ENCODE results near the gene DCUN1D3.
A peak's percentile ranks its signal among the peaks of the same experiment; 100 is the strongest.

The DCUN1D3 gene

DNA sequence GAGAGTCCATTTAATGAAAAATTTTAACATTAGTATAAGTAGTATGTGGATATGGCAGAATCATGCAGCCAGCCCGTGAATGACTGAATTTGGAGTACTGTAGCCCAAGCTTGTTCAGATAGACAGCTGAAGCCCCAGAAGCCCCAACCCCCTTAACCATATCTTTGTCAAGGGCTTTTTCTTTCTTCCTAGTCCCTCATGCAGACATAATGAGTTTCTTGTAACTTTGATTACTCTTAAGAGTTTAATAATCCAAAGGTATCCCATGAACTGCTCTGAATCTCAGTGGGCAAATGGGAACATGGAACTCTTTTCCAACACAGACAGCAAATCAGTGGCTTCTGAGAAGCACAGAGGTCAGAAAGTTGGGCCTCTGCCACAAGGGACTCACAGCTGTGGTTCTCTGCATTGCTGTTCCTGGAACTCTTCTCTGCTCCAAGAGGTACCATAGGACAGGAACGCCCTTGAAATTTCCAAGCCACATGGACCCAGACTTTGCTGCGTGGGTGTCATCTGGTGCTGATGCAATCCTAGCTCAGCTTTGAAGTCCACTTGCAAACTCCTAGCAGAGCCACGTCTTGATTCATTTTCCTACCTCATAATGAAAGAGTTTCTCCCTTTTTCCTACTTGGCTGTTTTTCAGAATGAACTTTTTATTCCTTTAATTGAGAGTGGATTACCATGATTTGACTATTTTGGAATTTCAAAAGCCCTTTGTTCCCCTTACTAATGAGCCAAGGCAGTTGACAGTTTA lies 18.5 kb upstream of the DCUN1D3 start:
- no peak for DNase-seq (ENCODE audit: low spot score)

GRCh38 chr16:20916942-20917341 lies 16.8 kb upstream of the DCUN1D3 start:
- no peak for DNase-seq (ENCODE audit: low spot score)

DNA sequence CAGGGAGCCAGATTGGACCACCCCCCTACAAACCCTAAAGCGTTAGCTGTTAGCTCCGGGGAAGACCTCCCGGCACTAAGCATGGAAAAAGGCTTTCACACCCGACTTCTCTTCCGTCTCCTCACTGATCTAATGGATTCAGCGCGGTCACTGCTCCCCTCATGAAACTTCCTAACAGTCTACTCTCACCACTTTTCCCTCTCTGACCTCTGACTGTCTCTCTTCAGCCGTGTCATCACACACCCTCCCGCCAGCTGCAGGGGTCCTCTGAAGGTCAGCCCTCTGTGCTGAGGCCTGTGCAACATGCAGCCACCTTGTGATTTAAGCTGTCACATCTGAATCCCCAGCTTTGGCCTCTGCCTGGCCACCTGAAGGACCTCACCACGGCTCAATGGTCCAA lies 16.1 kb upstream of the DCUN1D3 start:
- no peak for DNase-seq (ENCODE audit: low spot score)

DNA sequence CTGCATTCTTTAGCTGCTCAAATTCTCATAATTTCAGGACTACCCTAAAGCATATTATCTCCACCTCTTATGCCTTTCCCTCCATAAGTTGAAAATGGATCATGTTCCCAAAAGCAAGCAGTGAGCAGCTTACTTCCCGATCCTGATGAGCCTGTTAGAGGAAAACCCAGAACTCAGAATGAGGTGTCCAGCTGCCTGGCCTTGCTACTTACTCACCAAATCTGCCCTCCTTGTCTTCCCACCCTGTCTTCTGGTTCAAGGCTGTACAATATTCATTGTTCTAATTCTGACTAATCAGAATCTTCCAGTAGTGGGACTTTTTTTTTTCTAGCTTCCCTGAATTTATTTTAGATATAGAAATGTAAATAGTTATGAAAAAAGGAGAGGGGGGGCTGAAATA lies 11.2 kb upstream of the DCUN1D3 start:
- DNase-seq (ENCODE audit: low spot score), result no peak

- DNase-seq (ENCODE audit: low spot score), result no peak
Measured at GRCh38 chr16:20910781-20911321, 10.7 kb upstream of the DCUN1D3 start.

- DNase-seq (ENCODE audit: low spot score), result no peak
Measured at GRCh38 chr16:20906341-20907255, 6.4 kb upstream of the DCUN1D3 start.

DNA sequence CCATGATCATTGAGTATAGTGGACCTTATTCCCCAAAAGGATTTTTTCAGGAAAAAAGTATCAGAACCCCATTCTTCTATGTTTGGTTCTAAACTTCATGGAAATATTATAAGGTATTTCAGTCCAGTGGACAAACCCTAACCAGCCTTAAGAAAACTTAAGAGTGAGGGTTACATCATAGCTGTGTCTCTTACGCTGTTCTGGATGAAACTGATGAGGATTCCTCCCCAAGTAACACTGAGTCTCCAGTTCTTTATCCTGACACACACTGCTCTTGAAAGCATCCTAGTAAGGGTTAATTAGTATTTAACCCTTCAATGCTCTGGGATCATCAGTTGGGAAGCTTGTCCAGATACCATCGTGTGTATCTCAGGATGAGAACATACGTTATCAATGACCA lies 5.4 kb upstream of the DCUN1D3 start:
- DNase-seq (ENCODE audit: low spot score), result no peak

DNA sequence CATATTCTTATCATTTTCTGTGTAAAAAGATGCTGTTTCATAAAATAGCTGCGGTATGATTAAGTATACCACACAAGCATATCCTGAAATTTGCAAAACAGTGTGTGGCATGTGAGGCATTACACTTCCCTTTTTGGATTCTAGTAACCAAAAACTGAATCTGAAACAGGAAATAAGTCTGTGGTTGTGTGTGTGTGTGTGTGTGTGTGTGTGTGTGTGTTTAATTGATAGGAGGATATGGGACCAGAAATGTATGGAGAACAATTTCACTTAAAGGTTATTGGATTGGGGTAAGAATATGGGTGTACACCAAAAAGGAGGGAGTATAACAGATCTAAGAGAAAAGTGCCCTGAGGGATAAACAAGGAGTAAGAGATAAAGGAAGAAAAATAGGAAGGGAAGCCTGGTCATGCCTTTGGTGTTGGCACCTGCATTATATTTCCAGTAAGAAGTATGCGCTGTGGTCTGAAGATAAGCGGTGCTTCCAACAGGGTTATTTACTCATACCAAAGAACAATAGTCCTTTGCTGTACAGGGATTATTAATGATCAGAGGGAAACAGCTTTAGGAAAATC lies 4.4 kb upstream of the DCUN1D3 start:
- no peak for DNase-seq (ENCODE audit: low spot score)

DNA sequence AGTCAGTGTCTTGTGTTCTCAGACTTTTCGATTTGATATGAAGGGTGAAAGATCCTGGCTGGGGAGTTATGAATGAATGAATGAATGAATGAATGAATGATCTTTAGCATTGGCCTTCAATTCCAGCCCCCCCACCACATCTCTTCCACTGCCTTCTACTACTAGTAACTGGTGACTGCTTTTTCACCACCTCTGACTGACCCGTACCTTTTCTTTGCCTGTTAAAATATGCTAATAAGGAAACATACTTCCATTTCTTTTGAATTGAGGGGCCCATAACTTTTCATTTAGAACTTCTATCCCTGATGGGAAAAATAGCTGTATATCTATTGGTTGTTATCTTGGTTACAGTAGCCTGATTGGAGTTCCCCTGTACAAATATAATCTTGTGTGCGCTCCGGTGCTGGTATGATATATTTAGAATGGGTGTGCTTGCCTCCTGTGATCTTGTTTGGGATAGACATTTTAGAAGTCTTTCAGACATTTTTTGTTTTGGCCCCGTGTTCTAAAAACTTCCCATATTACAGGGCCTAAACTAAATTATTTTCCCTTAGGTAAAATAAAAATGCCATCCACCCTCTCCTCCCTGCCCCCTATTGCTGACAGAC lies 3.8 kb upstream of the DCUN1D3 start:
- no peak for DNase-seq (ENCODE audit: low spot score)

- no peak for DNase-seq (ENCODE audit: low spot score)
Measured at GRCh38 chr16:20903116-20903898, 3.1 kb upstream of the DCUN1D3 start.

DNA sequence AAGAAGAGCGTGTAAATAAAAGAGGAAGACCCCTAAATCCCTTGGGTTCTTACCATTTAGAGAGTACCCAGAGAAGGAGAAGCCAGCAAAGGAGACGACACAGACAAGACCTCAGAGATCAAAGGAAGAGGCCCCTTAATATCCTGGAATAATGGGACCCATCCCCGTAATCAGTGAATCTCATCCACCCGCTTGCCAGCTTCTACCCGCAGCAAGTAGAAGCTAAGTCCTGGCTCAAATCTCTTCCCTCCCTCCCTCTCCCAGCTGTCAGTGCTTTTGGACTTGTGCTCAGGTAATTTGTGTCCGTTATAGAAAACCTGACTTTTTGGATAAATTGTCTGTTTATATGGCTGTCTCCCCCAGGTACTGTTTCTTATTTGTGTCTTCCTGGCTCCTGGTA lies 2.3 kb upstream of the DCUN1D3 start:
- DNase-seq (ENCODE audit: low spot score), result no peak

- DNase-seq (ENCODE audit: low spot score), result peak; percentile 34
Measured at GRCh38 chr16:20901436-20902112, 1.4 kb upstream of the DCUN1D3 start.

DNA sequence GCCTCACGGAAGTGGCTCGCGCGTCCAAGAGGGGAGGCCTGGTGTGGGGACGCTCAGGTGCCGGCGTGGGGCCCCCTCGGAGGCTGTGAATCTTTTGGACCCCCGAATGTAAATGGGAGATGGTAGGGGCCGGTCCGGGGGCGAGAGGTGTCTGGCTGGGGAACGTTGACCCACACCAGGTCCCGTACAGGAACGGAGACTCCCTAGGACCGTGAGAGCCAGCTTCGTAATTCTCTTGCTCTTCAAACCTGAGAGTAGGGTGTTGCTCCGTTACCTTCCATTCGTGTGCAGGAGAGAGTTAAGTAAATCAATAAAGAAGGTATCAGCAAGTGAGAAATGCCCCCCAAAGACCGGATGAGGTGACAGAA lies 894 bp upstream of the DCUN1D3 start:
- DNase-seq (ENCODE audit: low spot score), result no peak

- DNase-seq (ENCODE audit: low spot score), result no peak
Measured at GRCh38 chr16:20899477-20900298, 470 bp downstream of the DCUN1D3 start.

- no peak for DNase-seq (ENCODE audit: low spot score)
Measured at GRCh38 chr16:20899071-20899470, 1.1 kb downstream of the DCUN1D3 start.

GRCh38 chr16:20897922-20898321 lies 2.2 kb downstream of the DCUN1D3 start:
- no peak for DNase-seq (ENCODE audit: low spot score)

DNA sequence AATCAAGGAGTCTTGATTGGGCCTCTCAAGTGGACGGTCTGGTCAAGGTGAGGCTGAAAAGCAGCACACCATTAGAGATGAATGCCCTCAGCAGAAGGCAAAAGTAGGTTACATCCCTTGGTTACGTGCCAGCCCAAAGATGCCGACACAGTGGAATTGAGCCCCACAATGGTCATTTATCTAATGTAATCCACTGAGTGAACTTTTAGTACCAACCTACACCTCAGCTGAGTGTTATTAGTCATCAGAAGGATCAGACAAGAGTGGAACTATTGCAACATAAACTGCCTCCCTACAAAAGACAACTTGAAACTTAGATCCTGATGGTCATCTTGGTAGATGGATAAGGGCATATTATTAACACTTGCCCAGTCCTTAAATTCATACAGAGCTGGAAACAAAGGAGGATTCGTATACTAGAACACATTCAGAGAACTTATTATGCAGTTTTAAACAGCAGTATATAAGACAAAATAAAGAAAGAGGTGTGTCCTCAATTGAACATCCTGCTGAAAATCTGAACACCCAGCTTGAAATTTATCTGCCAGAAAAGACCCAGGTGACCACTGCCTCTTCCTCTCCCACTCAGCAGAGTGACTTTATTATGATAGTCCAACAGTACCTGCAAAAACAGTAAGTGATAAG lies 2.8 kb downstream of the DCUN1D3 start:
- no peak for DNase-seq (ENCODE audit: low spot score)

DNA sequence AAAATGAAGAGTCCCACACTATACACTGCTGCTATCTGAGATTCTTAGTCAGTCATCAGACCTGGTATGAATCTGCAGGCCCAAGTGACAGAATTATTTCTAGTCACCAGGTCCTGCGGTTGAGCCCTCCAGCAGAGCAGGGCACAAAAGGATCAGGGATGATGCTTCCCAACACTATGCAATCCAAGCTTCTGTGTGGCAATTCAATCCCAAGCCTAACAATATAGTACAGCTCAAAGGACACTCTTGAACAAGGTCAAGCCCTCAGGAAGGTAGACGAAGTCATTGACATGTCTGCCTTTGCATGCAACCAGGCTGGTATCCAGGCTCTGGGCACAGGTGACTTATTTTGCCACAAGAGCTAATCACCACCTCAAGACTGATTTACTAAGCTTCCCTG lies 5.8 kb downstream of the DCUN1D3 start:
- no peak for DNase-seq (ENCODE audit: low spot score)

GRCh38 chr16:20889625-20890275 lies 10.4 kb downstream of the DCUN1D3 start:
- DNase-seq (ENCODE audit: low spot score), result no peak

Data from putamen (tissue), 1 donor.